SK-N-SH treated with all-trans-retinoic acid at 6 μM for 48 hours (cell line): ENCODE measurements around the gene STX18.
A peak's percentile ranks its signal among the peaks of the same experiment; 100 is the strongest.

ENCODE experiments used
- ATAC-seq: fragments of 200-7000 bp; cut with Tn5 transposase; 3 replicates; pipeline ENCODE4 v1.9.1; 2020; ENCODE audit warnings: mild to moderate bottlenecking, moderate library complexity
- BACH2 ChIP-seq: fragments of 250-450 bp; sonication (Bioruptor Pico); IDR thresholded peaks from 2 replicates; pipeline ENCODE4 v1.9.0; 2021; ENCODE audit warnings: mild to moderate bottlenecking, borderline replicate concordance
- CSDC2 ChIP-seq: fragments of 250-450 bp; sonication (Bioruptor Pico); IDR thresholded peaks from 2 replicates; pipeline ENCODE4 v1.5.0; 2020; ENCODE audit warnings: mild to moderate bottlenecking, moderate library complexity
- CSRNP3 ChIP-seq: fragments of 250-450 bp; sonication (Bioruptor Pico); IDR thresholded peaks from 2 replicates; pipeline ENCODE4 v1.5.1; 2021; ENCODE audit warnings: mild to moderate bottlenecking, moderate library complexity
- ESRRG ChIP-seq: fragments of 250-450 bp; sonication (Bioruptor Pico); IDR thresholded peaks from 2 replicates; pipeline ENCODE4 v1.6.1; 2021; ENCODE audit warnings: mild to moderate bottlenecking
- OSR1 ChIP-seq: fragments of 250-450 bp; sonication (Bioruptor Pico); IDR thresholded peaks from 2 replicates; pipeline ENCODE4 v1.8.0; 2022; ENCODE audit warnings: moderate library complexity, mild to moderate bottlenecking, inconsistent platforms
- PATZ1 ChIP-seq: fragments of 250-450 bp; sonication (Bioruptor Pico); IDR thresholded peaks from 2 replicates; pipeline ENCODE4 v1.8.0; 2020; ENCODE audit warnings: mild to moderate bottlenecking, moderate library complexity, borderline replicate concordance
- POU6F1 ChIP-seq: fragments of 250-450 bp; sonication (Bioruptor Pico); IDR thresholded peaks from 2 replicates; pipeline ENCODE4 v1.8.0; 2021; ENCODE audit warnings: low read depth, mild to moderate bottlenecking, moderate library complexity, borderline replicate concordance
- PPARA ChIP-seq: fragments of 250-450 bp; sonication (Bioruptor Pico); IDR thresholded peaks from 2 replicates; pipeline ENCODE4 v1.5.0; 2020; ENCODE audit warnings: mild to moderate bottlenecking, borderline replicate concordance
- SNAI2 ChIP-seq: fragments of 250-450 bp; sonication (Bioruptor Pico); IDR thresholded peaks from 2 replicates; pipeline ENCODE4 v1.5.0; 2020; ENCODE audit warnings: mild to moderate bottlenecking, moderate library complexity
- TCF4 ChIP-seq: fragments of 250-450 bp; sonication (Bioruptor Pico); IDR thresholded peaks from 2 replicates; pipeline ENCODE4 v1.8.0; 2021; ENCODE audit warnings: mild to moderate bottlenecking, moderate library complexity, borderline replicate concordance
- TOX ChIP-seq: fragments of 250-450 bp; sonication (Bioruptor Pico); IDR thresholded peaks from 2 replicates; pipeline ENCODE4 v1.8.0; 2021; ENCODE audit warnings: mild to moderate bottlenecking, moderate library complexity, borderline replicate concordance
- TSHZ2 ChIP-seq: fragments of 250-450 bp; sonication (Bioruptor Pico); IDR thresholded peaks from 2 replicates; pipeline ENCODE4 v1.5.0; 2020; ENCODE audit warnings: mild to moderate bottlenecking, moderate library complexity
- ZFP3 ChIP-seq: fragments of 250-450 bp; sonication (Bioruptor Pico); IDR thresholded peaks from 2 replicates; pipeline ENCODE4 v1.5.0; 2020; ENCODE audit warnings: mild to moderate bottlenecking, moderate library complexity
- ZFP30 ChIP-seq: fragments of 450-650 bp; formaldehyde crosslinking; IDR thresholded peaks from 2 replicates; pipeline ENCODE4 v1.5.0; 2022; ENCODE audit warnings: mild to moderate bottlenecking, moderate library complexity
- ZNF565 ChIP-seq: fragments of 450-650 bp; formaldehyde crosslinking; conservative IDR thresholded peaks from 2 replicates; pipeline ENCODE4 v1.5.0; 2020; ENCODE audit warnings: low read depth, mild to moderate bottlenecking, moderate library complexity
- ZNF70 ChIP-seq: fragments of 450-650 bp; formaldehyde crosslinking; IDR thresholded peaks from 2 replicates; pipeline ENCODE4 v1.5.0; 2020; ENCODE audit warnings: mild to moderate bottlenecking, moderate library complexity
- ZNF8 ChIP-seq: fragments of 450-650 bp; formaldehyde crosslinking; IDR thresholded peaks from 2 replicates; pipeline ENCODE4 v1.5.0; 2020; ENCODE audit warnings: mild to moderate bottlenecking, moderate library complexity

Gene STX18

GRCh38 chr4:4457803-4458553 is 83.9 kb downstream of the STX18 start (continued):
- TF ChIP-seq PATZ1, result no peak
- no peak for TF ChIP-seq OSR1
- TF ChIP-seq PPARA, result no peak
- TF ChIP-seq ZFP30 (CRISPR knock-in tag), result no peak
- no peak for TF ChIP-seq ESRRG (CRISPR knock-in tag)
- no peak for TF ChIP-seq POU6F1 (CRISPR knock-in tag)

- ATAC-seq, result no peak
- TF ChIP-seq CSRNP3 (CRISPR knock-in tag) (no peak), TOX (CRISPR knock-in tag) (no peak), ZNF565 (CRISPR knock-in tag) (no peak), ESRRG (CRISPR knock-in tag) (no peak)
Observed at GRCh38 chr4:4456816-4457578, 84.9 kb downstream of the STX18 start.

GRCh38 chr4:4456351-4456750 is 85.5 kb downstream of the STX18 start:
- TF ChIP-seq ZNF8 (CRISPR knock-in tag) (no peak), POU6F1 (CRISPR knock-in tag) (no peak), ZFP3 (no peak), ZNF70 (no peak), TCF4 (CRISPR knock-in tag) (no peak), SNAI2 (CRISPR knock-in tag) (no peak), BACH2 (CRISPR knock-in tag) (no peak), ESRRG (CRISPR knock-in tag) (no peak), OSR1 (no peak), CSRNP3 (CRISPR knock-in tag) (no peak), CSDC2 (CRISPR knock-in tag) (no peak), ZFP30 (CRISPR knock-in tag) (no peak), TOX (CRISPR knock-in tag) (no peak)
- no peak; the same call in 2 of the 3 replicates for ATAC-seq

- ATAC-seq, result peak; percentile 48; the same call in 1 of the 3 replicates
- TF ChIP-seq TCF4 (CRISPR knock-in tag) (peak; percentile 97), TOX (CRISPR knock-in tag) (no peak), TSHZ2 (CRISPR knock-in tag) (peak; percentile 92), ZNF8 (CRISPR knock-in tag) (peak; percentile 1; the same call in 1 of the 2 replicates)
Observed at GRCh38 chr4:4455210-4455865, 86.5 kb downstream of the STX18 start.
